DND-41 (cell line): Measurements from ENCODE around the gene QRICH1.
"Not testable (repeated sequence)": the region's sequence is repeated elsewhere in the genome, so short reads cannot be mapped to it uniquely, and the experiment has no call there.

Experiments used
- ATAC-seq: fragments of 200-7000 bp; cut with Tn5 transposase; 3 replicates; pipeline ENCODE4 v1.9.1; 2021; ENCODE audit warnings: low read depth; ENCODE audit not compliant: insufficient read depth
- DNase-seq: peaks from one replicate; pipeline ENCODE4 v3.0.0-alpha.2; 2020
- H2AFZ ChIP-seq: 2 replicates; pipeline ENCODE4 v1.6.0; 2012; ENCODE audit warnings: low read depth, low read length
- H3K27ac ChIP-seq: 2 replicates; pipeline ENCODE4 v1.5.1; 2012; ENCODE audit warnings: low read length, inconsistent platforms
- H3K27me3 ChIP-seq: fragments of 200-600 bp; sonication (generic); 2 replicates; pipeline ENCODE4 v1.6.0; 2012; ENCODE audit warnings: low read length, mild to moderate bottlenecking, inconsistent platforms; ENCODE audit not compliant: insufficient read depth, poor library complexity
- H3K36me3 ChIP-seq: 2 replicates; pipeline ENCODE4 v1.5.1; 2012; ENCODE audit warnings: low read length, inconsistent platforms; ENCODE audit not compliant: insufficient read depth
- H3K4me1 ChIP-seq: 2 replicates; pipeline ENCODE4 v1.5.1; 2012; ENCODE audit warnings: mild to moderate bottlenecking, low read length; ENCODE audit not compliant: insufficient read depth
- H3K4me2 ChIP-seq: 2 replicates; pipeline ENCODE4 v1.6.0; 2012; ENCODE audit warnings: mild to moderate bottlenecking, moderate library complexity, low read length, inconsistent platforms; ENCODE audit not compliant: insufficient read depth
- H3K4me3 ChIP-seq, 2 experiments: fragments of 200-600 bp in 1 of 2; shearing (Covaris generic) in 1 of 2; 2 replicates each; pipeline ENCODE4 v1.5.1; 2012 to 2016; ENCODE audit warnings: inconsistent platforms in 2 of 2, low read length in 2 of 2, mild to moderate bottlenecking in 2 of 2, low read depth in 1 of 2, moderate library complexity in 1 of 2
- H3K79me2 ChIP-seq: 2 replicates; pipeline ENCODE4 v1.6.0; 2012; ENCODE audit warnings: low read length, inconsistent platforms; ENCODE audit not compliant: insufficient read depth
- H3K9ac ChIP-seq: 2 replicates; pipeline ENCODE4 v1.6.0; 2012; ENCODE audit warnings: low read depth, mild to moderate bottlenecking, inconsistent platforms, low read length, moderate library complexity
- H3K9me3 ChIP-seq: 2 replicates; pipeline ENCODE4 v1.5.1; 2012; ENCODE audit warnings: low read length, moderate library complexity, mild to moderate bottlenecking, inconsistent platforms; ENCODE audit not compliant: insufficient read depth, severe bottlenecking
- H4K20me1 ChIP-seq: 2 replicates; pipeline ENCODE4 v1.6.0; 2012; ENCODE audit warnings: low read length; ENCODE audit not compliant: insufficient read depth
- CTCF ChIP-seq: IDR thresholded peaks from 2 replicates; pipeline ENCODE4 v1.5.1; 2012; ENCODE audit warnings: borderline replicate concordance, low read length, moderate library complexity, mild to moderate bottlenecking; ENCODE audit not compliant: poor library complexity, severe bottlenecking; ENCODE audit errors: extremely low read depth
- EZH2 ChIP-seq: IDR thresholded peaks from 3 replicates; pipeline ENCODE4 v1.6.1; 2012; ENCODE audit warnings: borderline replicate concordance, low read depth, mild to moderate bottlenecking, moderate library complexity, low read length, inconsistent platforms; ENCODE audit not compliant: severe bottlenecking

QRICH1 gene

GRCh38 chr3:49012441-49013017, 81.3 kb downstream of the QRICH1 start:
- DNase-seq = no peak
- no peak overlapping the region for H3K27ac ChIP-seq
- peaks cover 25% of the 10 kb centered on the region for H3K4me1 ChIP-seq
- peaks cover 70% of the 10 kb centered on the region for H3K36me3 ChIP-seq
- H3K9me3 ChIP-seq = no peaks in the 10 kb centered on the region
- ATAC-seq = no peak
- H3K27me3 ChIP-seq = no peaks in the 10 kb centered on the region
- TF ChIP-seq CTCF = no peak
- TF ChIP-seq EZH2 = no peak
- no peak overlapping the region for H3K9ac ChIP-seq
- H3K4me3 ChIP-seq = no peak overlapping the region
- H4K20me1 ChIP-seq = peaks cover 92% of the 10 kb centered on the region
- H2AFZ ChIP-seq = no peak overlapping the region
- H3K4me2 ChIP-seq = no peak overlapping the region
- peaks cover 64% of the 10 kb centered on the region for H3K79me2 ChIP-seq

- no peak overlapping the region for H3K9ac ChIP-seq
- H3K4me2 ChIP-seq = 0 out of 2 replicates have a peak overlapping the region, but pooled peaks have one; percentile 6
- TF ChIP-seq CTCF (no peak), EZH2 (no peak)
- H4K20me1 ChIP-seq = peaks cover 63% of the 10 kb centered on the region
- DNase-seq (no peak), ATAC-seq (no peak)
- H2AFZ ChIP-seq = no peak overlapping the region
- H3K4me3 ChIP-seq = no peak overlapping the region
- peaks cover 46% of the 10 kb centered on the region for H3K36me3 ChIP-seq
- H3K4me1 ChIP-seq = peaks cover 35% of the 10 kb centered on the region
- peaks cover 68% of the 10 kb centered on the region for H3K79me2 ChIP-seq
- no peaks in the 10 kb centered on the region for H3K27me3 ChIP-seq
- no peaks in the 10 kb centered on the region for H3K9me3 ChIP-seq
- H3K27ac ChIP-seq = no peak overlapping the region
These were observed 84.5 kb downstream of the QRICH1 start for GRCh38 chr3:49009396-49009795.

- Histone ChIP-seq H3K79me2 (peaks cover 62% of the 10 kb centered on the region), H4K20me1 (peaks cover 55% of the 10 kb centered on the region), H3K4me1 (peaks cover 35% of the 10 kb centered on the region), H3K4me3 (peak overlapping the region; percentile 69 to 86; a peak in 3 of 4 replicates), H3K36me3 (peaks cover 38% of the 10 kb centered on the region), H3K4me2 (peak overlapping the region; percentile 75), H3K27ac (peak overlapping the region; percentile 64; the same call in 1 of the 2 replicates), H3K9ac (peak overlapping the region; percentile 98)
- ATAC-seq, DNase-seq, H2AFZ ChIP-seq, H3K9me3 ChIP-seq, H3K27me3 ChIP-seq: not testable (repeated sequence)
These were observed 85.2 kb downstream of the QRICH1 start for GRCh38 chr3:49008627-49009026.

DNA sequence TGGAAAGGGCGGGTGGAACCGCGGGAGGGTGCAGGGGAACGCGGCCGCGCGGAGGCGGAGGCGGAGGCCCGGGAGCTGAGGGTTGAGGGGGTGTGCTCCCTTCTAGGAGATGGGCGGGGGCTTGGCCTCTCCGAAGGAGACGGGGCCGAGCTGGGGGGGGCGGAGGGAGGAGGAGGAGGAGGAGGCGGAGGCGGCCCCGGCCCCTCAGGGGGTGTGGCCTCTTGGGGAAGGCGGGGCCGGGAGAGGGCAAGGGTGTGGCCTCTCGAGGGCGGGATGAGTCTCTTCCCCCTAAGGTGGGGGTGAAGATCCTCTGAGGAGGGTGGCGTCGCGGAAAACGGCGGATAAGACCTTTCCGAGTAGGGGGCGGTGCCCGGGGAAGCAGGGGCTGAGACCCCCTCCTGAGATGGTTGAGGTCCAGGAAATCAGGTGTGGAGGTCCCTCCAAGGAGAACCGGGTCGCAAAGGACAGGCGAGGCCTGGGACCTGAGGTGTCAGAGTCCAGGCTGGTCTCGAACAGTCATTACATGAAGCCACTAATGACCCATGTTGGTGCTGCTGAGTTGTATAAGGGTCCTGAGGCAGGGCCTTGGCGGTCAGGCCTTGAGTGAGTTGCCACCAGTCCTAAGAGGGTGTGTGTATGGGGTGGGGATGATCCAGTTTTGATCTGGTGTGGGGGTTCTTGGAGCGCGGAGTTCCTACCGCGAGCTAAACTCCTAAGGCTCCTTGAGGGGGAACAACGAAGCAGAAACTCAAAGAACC, 85.9 kb downstream of the QRICH1 start:
- DNase-seq (peak; percentile 94), ATAC-seq (peak; percentile 71)
- Histone ChIP-seq H3K4me1 (peaks cover 35% of the 10 kb centered on the region), H3K4me3 (peak overlapping the region; percentile 69 to 86; a peak in 3 of 4 replicates), H4K20me1 (peaks cover 48% of the 10 kb centered on the region), H3K36me3 (peaks cover 32% of the 10 kb centered on the region), H2AFZ (peak overlapping the region; percentile 93), H3K27ac (peak overlapping the region; percentile 99), H3K9me3 (no peaks in the 10 kb centered on the region), H3K79me2 (peaks cover 55% of the 10 kb centered on the region), H3K4me2 (peak overlapping the region; percentile 75), H3K9ac (peak overlapping the region; percentile 98), H3K27me3 (no peaks in the 10 kb centered on the region)
- no peak for TF ChIP-seq EZH2
- no peak for TF ChIP-seq CTCF
